Small intestine (tissue), 7 donors: ENCODE measurements around the gene HMX3. TPM values are rescaled to one million over a fixed set of nuclear protein-coding genes. Genes with fewer than 3 reads are reported as not detected.

Source experiments
- DNase-seq, 2 donors: peaks; one replicate each; pipeline versions ENCODE4 v3.0.0 to v3.0.0-alpha.2; 2013
- FAIRE-seq: peaks from 2 replicates; lab custom pipeline; 2012; peaks lifted over from hg19 to GRCh38; lab: Jason Lieb, UNC
- H3K27ac ChIP-seq, 3 donors: one replicate each; pipeline ENCODE4 v1.5.1; 2013; ENCODE audit warnings: low read length in 2 of 3, mild to moderate bottlenecking in 2 of 3, control low read depth in 1 of 3, inconsistent platforms in 1 of 3, low read depth in 1 of 3, moderate library complexity in 1 of 3
- H3K27me3 ChIP-seq, 3 donors: one replicate each; pipeline ENCODE4 v1.6.1; 2013; ENCODE audit warnings: low read length in 3 of 3, inconsistent platforms in 1 of 3; ENCODE audit not compliant: control insufficient read depth in 3 of 3, insufficient read depth in 3 of 3
- H3K36me3 ChIP-seq, 3 donors: one replicate each; pipeline ENCODE4 v1.6.1; 2013; ENCODE audit warnings: low read length in 3 of 3, inconsistent platforms in 1 of 3, low read depth in 1 of 3, mild to moderate bottlenecking in 1 of 3, moderate library complexity in 1 of 3; ENCODE audit not compliant: control insufficient read depth in 3 of 3, insufficient read depth in 2 of 3
- H3K4me1 ChIP-seq, 3 donors: one replicate each; pipeline ENCODE4 v1.6.1; 2013; ENCODE audit warnings: low read length in 2 of 3, inconsistent platforms in 1 of 3, low read depth in 1 of 3, mild to moderate bottlenecking in 1 of 3, moderate library complexity in 1 of 3; ENCODE audit not compliant: control insufficient read depth in 3 of 3, insufficient read depth in 2 of 3
- H3K4me3 ChIP-seq, 3 donors: one replicate each; pipeline ENCODE4 v1.5.1; 2013; ENCODE audit warnings: low read length in 3 of 3, control low read depth in 1 of 3, inconsistent platforms in 1 of 3, low read depth in 1 of 3, mild to moderate bottlenecking in 1 of 3, moderate library complexity in 1 of 3
- H3K9me3 ChIP-seq, 2 donors: one replicate each; pipeline ENCODE4 v1.6.1; 2013; ENCODE audit warnings: low read depth in 1 of 2, low read length in 1 of 2; ENCODE audit not compliant: control insufficient read depth in 2 of 2, insufficient read depth in 1 of 2
- WGBS, 3 donors: extraction: QIAGEN DNeasy Blood & Tissue Kit; methylation state at CpG; one replicate each; pipeline ENCODE4 v1.1.7; 2013; 5-methylcytosine and 5-hydroxymethylcytosine counted together
- polyA plus RNA-seq, 4 donors: library from polyadenylated mRNA; stranded (reverse) in 3 of 4; unstranded in 1 of 4; fragments of 200-250 nt in 3 of 4; fragments of 120-200 nt in 1 of 4; gene quantifications; one replicate each; pipeline versions ENCODE4 v1.2.1 to v1.2.3, GENCODE V29; 2013
- donor health status: healthy with polysubstance abuse.
- donor health status: control.
- donor health status: control.
- donor health status: Bipolar disorder and iron deficiency.
- donor health status: healthy.

Gene HMX3
- polyA plus RNA-seq, 4 donors, result 0.31 to 0.51 TPM; not detected in 2

DNA sequence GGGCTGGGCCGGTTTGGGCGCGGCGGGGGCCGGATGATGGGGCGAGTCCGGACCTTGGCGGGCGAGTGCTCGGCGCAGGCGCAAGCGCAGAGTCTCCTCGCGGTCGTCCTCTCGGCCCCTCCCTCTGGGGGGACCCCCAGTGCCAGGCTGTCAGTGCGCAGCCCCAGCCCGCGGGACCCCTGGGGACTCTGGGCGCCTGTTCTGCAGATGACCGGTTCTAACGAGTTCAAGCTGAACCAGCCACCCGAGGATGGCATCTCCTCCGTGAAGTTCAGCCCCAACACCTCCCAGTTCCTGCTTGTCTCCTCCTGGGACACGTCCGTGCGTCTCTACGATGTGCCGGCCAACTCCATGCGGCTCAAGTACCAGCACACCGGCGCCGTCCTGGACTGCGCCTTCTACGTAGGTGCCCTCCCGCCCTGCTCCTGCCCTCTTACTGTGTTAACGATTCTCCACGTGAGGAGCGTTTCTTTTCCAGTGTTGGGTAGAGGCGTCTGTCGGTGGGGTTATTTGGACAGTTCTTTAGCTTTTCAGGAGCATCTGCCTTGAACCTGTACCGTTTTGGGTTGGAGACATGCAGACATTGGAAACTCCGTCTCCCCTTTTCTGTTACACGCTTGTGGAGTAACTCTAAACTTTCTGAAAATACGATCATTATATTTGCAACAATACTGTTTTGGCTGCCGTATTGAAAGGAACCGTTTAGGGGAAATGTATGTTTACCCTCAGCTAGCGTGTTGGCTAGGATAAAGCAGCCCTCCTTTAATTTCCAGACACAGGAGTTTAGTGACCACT is 19.1 kb downstream of the HMX3 start:
- 2 to 3% (median 3%) methylated on average over 39 to 49 of the region's 49 CpGs for WGBS, 3 donors
- FAIRE-seq (no peak), DNase-seq (peak; percentile 52 to 75)
- H3K27ac ChIP-seq, result peak overlapping the region; percentile 71 to 93 (median 87)
- H3K4me3 ChIP-seq, result peak overlapping the region; percentile 94 to 95 (median 94)
- peaks cover 1 to 4% (median 3%) of the 10 kb centered on the region in 3 donors for H3K36me3 ChIP-seq
- H3K9me3 ChIP-seq, result no peaks in the 10 kb centered on the region
- peaks cover 6 to 11% (median 7%) of the 10 kb centered on the region in 3 donors for H3K4me1 ChIP-seq
- H3K27me3 ChIP-seq, result peaks cover 9 to 34% (median 13%) of the 10 kb centered on the region in 3 donors

DNA sequence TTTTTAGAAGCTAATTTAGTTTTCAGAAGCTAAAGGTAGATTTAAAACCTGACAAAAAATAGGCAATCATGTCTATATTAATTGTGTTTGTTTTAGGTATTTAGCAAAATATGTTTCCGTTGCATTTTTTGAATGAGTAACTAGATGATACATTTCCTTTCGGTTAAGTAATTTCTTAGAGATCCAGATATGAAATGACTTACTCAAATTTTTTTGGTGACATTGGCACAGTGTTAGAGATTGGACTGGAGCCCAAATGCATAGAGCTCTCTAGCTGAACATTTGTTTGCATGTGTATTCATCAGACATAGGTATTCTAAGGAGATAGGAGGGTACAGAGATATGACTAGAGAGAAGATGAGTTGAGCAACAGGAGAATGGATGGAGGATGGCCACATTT is 20.3 kb downstream of the HMX3 start:
- Histone ChIP-seq H3K4me3 (no peak overlapping the region), H3K9me3 (no peaks in the 10 kb centered on the region), H3K27ac (no peak overlapping the region), H3K27me3 (peaks cover 5 to 23% (median 5%) of the 10 kb centered on the region in 3 donors), H3K36me3 (peaks cover 1 to 7% (median 3%) of the 10 kb centered on the region in 3 donors), H3K4me1 (peaks cover 5 to 7% (median 6%) of the 10 kb centered on the region in 3 donors)
- WGBS, 3 donors, result 83 to 88% (median 84%) methylated on average over 2 of the region's 2 CpGs
- DNase-seq (no peak), FAIRE-seq (no peak)

DNA sequence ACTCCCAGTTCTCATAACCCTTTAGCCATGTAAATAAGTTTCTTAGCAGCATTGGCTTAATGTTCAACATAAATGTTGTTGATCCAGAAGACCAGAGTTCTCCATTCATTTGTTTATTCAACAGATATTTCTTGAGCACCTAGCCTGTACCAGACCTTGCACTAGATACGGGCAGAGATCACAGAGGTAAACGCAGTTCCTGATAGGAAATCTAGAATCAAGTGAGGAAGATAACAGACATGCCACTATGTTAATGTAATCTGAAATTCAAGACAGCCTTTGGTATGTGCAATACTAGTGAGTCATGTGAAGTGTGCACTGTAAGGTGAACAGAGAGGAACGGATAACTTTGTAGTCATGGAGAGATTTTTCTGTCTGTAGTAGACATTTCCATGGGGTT is 21.4 kb downstream of the HMX3 start:
- FAIRE-seq, result no peak
- DNase-seq, result peak in 1 of 2 donors; percentile 31
- no peaks in the 10 kb centered on the region for H3K9me3 ChIP-seq
- H3K27ac ChIP-seq, result no peak overlapping the region
- H3K27me3 ChIP-seq, result peaks cover 0 to 14% (median 0%) of the 10 kb centered on the region in 3 donors
- H3K4me3 ChIP-seq, result no peak overlapping the region
- peaks cover 2 to 6% (median 4%) of the 10 kb centered on the region in 3 donors for H3K4me1 ChIP-seq
- 51 to 76% (median 57%) methylated on average over 3 of the region's 3 CpGs for WGBS, 3 donors
- peaks cover 3 to 7% (median 6%) of the 10 kb centered on the region in 3 donors for H3K36me3 ChIP-seq

DNA sequence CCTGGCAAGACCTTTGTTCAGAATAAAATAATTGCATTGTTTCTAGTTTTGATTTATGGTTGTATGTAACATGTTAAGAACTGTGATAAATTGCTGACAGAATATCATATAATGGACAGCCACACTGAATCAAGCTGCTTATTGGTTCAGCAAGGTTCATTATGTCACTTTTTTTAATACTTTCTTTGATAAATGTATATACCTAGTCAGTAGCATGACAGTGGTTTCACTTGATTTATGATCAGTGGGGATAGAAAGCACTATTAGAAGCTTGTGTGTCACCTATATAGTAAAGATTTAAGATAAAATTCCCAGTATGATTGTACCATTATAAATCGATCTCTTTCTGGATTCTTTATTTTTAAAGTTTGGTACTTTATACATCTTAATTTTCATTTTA is 22.9 kb downstream of the HMX3 start:
- no peak overlapping the region for H3K27ac ChIP-seq
- no peak overlapping the region for H3K4me3 ChIP-seq
- H3K36me3 ChIP-seq, result peaks cover 5 to 9% (median 9%) of the 10 kb centered on the region in 3 donors
- H3K27me3 ChIP-seq, result peaks cover 0 to 1% (median 0%) of the 10 kb centered on the region in 3 donors
- DNase-seq (no peak), FAIRE-seq (peak; percentile 76)
- H3K4me1 ChIP-seq, result peaks cover 2 to 6% (median 4%) of the 10 kb centered on the region in 3 donors
- WGBS, 3 donors, result 77 to 86% (median 78%) methylated on average over 1 of the region's 1 CpG
- H3K9me3 ChIP-seq, result no peaks in the 10 kb centered on the region

DNA sequence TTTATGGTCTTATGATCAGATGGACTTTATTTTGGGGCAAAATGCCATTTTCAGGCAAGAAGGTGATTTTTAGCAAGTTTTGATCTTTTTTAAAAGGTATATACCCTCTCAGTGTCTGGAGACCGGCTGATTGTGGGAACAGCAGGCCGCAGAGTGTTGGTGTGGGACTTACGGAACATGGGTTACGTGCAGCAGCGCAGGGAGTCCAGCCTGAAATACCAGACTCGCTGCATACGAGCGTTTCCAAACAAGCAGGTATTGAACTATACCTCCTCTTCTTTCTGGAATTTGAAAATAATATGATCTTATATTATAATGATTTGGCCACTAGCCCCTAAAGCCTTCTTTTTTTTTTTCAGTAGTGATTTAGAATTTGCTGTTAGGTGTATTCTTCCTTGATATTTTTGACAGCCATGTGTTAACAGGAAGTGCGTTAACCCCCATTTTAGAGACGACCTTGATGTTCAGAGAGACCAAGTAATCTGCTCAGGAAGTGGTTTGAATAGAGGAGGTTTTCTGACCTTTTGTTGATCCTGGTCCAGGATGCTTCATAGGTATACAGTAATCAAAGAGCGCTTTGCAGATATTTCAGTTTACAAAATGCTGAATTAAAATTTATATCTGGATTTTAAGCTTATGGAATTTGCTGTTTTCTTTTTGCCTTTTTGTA is 24.7 kb downstream of the HMX3 start:
- Histone ChIP-seq H3K4me1 (peaks cover 0 to 6% (median 2%) of the 10 kb centered on the region in 3 donors), H3K36me3 (peaks cover 10 to 11% (median 11%) of the 10 kb centered on the region in 3 donors), H3K9me3 (no peaks in the 10 kb centered on the region), H3K4me3 (no peak overlapping the region), H3K27ac (no peak overlapping the region), H3K27me3 (no peaks in the 10 kb centered on the region)
- peak in 1 of 2 donors; percentile 53 for DNase-seq
- WGBS, 3 donors, result 79 to 84% (median 82%) methylated on average over 11 of the region's 11 CpGs
- peak; percentile 33 for FAIRE-seq

DNA sequence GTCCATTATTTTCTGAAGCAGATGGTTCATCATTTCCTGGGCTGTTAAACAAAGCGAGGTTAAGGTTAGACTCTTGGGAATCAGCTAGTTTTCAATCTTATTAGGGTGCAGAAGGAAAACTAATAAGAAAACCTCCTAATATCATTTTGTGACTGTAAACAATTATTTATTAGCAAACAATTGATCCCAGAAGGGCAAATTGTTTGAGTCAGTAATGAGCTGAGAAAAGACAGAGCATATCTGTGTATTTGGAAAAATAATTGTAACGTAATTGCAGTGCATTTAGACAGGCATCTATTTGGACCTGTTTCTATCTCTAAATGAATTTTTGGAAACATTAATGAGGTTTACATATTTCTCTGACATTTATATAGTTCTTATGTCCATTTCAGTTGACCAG is 28.5 kb downstream of the HMX3 start:
- WGBS, 3 donors, result 93 to 99% (median 96%) methylated on average over 2 of the region's 2 CpGs
- FAIRE-seq, result no peak
- Histone ChIP-seq H3K4me3 (no peak overlapping the region), H3K36me3 (peaks cover 12 to 21% (median 13%) of the 10 kb centered on the region in 3 donors), H3K27me3 (no peaks in the 10 kb centered on the region), H3K27ac (no peak overlapping the region), H3K4me1 (no peaks in the 10 kb centered on the region), H3K9me3 (no peaks in the 10 kb centered on the region)
- no peak for DNase-seq

DNA sequence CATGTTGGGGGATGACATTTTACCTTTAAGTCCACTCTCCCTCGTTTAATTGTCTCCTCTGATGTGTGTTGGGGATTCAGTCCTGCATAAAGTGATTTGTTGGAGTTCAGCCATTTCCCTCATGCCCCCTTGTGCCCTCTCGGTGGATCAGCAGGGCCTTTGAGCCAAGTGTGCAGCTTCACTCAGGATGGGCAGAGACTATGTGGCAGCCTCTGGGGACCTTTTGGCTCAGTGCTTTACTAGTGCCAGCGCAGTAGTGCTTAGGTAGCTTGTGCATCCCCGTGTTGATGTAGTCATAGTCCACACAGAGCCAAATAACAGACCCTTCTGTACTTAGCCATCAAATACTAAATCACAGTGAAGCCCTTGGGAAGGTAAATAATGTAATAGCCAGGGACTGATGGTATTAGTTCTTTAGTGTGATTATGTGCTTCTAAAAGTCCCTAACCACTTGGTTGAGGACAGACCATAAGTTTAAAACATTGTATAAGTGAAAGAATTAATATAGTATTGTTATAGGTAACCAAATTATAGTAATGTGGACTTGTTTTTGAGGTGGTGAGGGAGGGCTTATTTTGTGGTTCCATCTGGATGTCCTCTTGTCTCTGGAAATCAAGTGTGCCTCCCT is 29.8 kb downstream of the HMX3 start:
- H3K4me3 ChIP-seq, result no peak overlapping the region
- WGBS, 3 donors, result 73 to 82% (median 78%) methylated on average over 4 of the region's 4 CpGs
- no peaks in the 10 kb centered on the region for H3K9me3 ChIP-seq
- peaks cover 12 to 22% (median 13%) of the 10 kb centered on the region in 3 donors for H3K36me3 ChIP-seq
- no peaks in the 10 kb centered on the region for H3K27me3 ChIP-seq
- no peak for DNase-seq
- no peak for FAIRE-seq
- no peaks in the 10 kb centered on the region for H3K4me1 ChIP-seq
- H3K27ac ChIP-seq, result no peak overlapping the region

DNA sequence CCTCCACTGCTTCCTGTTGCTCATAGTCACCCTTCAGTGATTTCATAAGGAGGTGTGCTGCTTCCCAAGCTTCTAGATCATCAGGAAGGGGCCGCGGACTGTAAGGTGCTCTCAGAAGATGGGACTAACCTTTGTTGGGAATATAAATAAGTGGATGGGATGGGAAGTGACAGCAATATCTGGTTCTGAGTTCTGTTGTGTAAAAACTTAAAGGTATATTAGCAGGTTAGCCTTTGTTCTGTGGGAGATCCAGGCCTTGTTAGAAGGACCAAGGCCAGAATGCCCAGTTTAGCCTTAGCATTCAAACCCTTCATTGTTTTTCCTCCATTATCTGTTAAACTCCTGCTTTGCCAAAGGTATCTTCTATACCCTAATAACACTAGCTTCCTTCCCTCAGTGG is 30.8 kb downstream of the HMX3 start:
- DNase-seq (no peak), FAIRE-seq (no peak)
- no peaks in the 10 kb centered on the region for H3K4me1 ChIP-seq
- H3K4me3 ChIP-seq, result no peak overlapping the region
- H3K27ac ChIP-seq, result no peak overlapping the region
- H3K36me3 ChIP-seq, result peaks cover 12 to 22% (median 13%) of the 10 kb centered on the region in 3 donors
- H3K27me3 ChIP-seq, result no peaks in the 10 kb centered on the region
- no peaks in the 10 kb centered on the region for H3K9me3 ChIP-seq
- WGBS, 3 donors, result 95 to 100% (median 99%) methylated on average over 2 of the region's 2 CpGs
